Astrocyte of the spinal cord (primary cell): ENCODE measurements around the gene JMJD7.

ENCODE experiments used
- DNase-seq: peaks from one replicate; pipeline ENCODE4 v3.0.0; 2011; ENCODE audit warnings: low read depth, low spot score
- H3K4me3 ChIP-seq: 2 replicates; pipeline ENCODE4 v1.5.1; 2011; ENCODE audit warnings: low read depth, mild to moderate bottlenecking, low read length, moderate library complexity
- in situ Hi-C: cut with HindIII; loops from 2 replicates; pipeline ENCODE4 v1.10.0; 2017; ENCODE audit warnings: low sequenced_read_pairs
- TF ChIP-seq, protein P1 (sequence below): IDR thresholded peaks from 2 replicates; pipeline ENCODE4 v1.5.1; 2012; ENCODE audit warnings: low read depth, mild to moderate bottlenecking, low read length, inconsistent platforms

The JMJD7 gene

GRCh38 chr15:41839781-41840491 lies 12.0 kb downstream of the JMJD7 start:
- no peak for DNase-seq
- TF ChIP-seq, protein P1, sequence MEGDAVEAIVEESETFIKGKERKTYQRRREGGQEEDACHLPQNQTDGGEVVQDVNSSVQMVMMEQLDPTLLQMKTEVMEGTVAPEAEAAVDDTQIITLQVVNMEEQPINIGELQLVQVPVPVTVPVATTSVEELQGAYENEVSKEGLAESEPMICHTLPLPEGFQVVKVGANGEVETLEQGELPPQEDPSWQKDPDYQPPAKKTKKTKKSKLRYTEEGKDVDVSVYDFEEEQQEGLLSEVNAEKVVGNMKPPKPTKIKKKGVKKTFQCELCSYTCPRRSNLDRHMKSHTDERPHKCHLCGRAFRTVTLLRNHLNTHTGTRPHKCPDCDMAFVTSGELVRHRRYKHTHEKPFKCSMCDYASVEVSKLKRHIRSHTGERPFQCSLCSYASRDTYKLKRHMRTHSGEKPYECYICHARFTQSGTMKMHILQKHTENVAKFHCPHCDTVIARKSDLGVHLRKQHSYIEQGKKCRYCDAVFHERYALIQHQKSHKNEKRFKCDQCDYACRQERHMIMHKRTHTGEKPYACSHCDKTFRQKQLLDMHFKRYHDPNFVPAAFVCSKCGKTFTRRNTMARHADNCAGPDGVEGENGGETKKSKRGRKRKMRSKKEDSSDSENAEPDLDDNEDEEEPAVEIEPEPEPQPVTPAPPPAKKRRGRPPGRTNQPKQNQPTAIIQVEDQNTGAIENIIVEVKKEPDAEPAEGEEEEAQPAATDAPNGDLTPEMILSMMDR, result no peak
- in situ Hi-C loops, result no loop called here
- H3K4me3 ChIP-seq, result no peak overlapping the region

DNA sequence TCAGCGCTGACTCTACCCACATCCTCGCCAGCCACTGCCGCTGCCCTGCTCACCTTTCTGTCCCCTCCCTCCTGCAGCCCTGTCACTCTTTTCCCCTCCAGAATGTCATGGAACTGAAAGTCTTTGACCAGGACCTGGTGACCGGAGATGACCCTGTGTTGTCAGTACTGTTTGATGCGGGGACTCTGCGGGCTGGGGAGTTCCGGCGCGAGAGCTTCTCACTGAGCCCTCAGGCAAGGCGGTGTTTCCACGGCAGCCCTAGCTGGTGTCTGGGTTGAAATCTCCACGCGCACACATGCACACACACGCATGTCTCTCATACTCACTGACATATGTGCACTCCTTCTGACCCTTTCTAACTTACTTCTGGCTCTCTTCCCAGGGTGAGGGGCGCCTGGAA lies 12.8 kb downstream of the JMJD7 start:
- TF ChIP-seq, protein P1, result no peak
- in situ Hi-C loops, result no loop called here
- DNase-seq, result no peak
- H3K4me3 ChIP-seq, result no peak overlapping the region

DNA sequence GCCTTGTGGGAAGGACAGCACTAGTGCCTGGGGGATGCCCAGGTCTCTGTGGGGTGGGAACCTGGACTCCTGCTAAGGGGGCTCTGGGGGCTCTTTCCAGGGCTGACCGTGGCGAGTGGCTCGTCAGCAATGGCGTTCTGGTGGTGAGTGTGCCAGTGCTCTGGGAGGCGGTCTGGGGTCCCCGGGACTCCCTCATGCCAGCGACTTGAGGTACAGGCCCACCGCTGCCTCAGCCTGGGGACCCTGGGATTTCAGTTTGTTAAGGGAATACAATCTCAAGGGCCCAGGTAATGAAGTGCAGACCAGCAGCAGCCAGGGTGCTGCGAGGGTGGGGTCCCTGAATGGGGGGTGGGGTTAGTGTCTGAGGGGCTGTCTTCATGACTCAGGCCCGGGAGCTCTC lies 13.2 kb downstream of the JMJD7 start:
- in situ Hi-C loops, result no loop called here
- TF ChIP-seq, protein P1, result no peak
- no peak overlapping the region for H3K4me3 ChIP-seq
- DNase-seq, result no peak

- DNase-seq, result no peak
- in situ Hi-C loops, result no loop called here
- no peak overlapping the region for H3K4me3 ChIP-seq
- TF ChIP-seq, protein P1, result no peak
These were observed 14.3 kb downstream of the JMJD7 start for GRCh38 chr15:41842229-41842628.

DNA sequence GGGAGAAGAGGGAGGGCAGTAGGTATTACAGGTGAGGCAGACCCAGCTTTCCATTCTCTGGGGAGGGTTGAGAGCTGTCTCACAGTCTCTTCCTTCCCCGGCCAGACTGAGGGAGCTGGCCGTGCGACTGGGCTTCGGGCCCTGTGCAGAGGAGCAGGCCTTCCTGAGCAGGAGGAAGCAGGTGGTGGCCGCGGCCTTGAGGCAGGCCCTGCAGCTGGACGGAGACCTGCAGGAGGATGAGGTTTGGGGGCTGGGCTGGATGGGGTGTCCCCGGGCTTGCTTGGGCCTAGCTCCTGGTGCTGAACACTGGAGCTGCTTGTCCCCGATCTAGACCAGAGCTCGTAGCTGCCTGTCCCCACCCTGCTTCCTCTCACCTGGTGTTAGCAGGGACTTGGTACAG lies 15.7 kb downstream of the JMJD7 start:
- H3K4me3 ChIP-seq, result no peak overlapping the region
- DNase-seq, result no peak
- in situ Hi-C loops, result no loop called here
- TF ChIP-seq, protein P1, result no peak

DNA sequence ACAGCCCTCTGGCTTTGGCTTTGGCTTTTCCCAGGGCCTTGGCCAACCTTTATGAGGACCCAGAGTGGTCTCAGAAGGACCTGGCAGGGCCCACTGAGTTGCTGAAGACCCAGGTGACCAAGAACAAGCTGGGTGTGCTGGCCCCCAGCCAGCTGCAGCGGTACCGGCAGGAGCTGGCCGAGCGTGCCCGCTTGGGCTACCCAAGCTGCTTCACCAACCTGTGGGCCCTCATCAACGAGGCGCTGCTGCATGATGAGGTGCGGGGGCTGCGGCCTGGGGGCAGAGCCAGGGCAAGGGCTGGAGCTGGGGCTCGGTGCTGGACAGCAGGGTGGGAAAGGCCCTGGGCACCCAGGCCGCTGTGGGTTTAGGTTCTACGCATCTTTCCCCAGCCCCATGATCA lies 16.9 kb downstream of the JMJD7 start:
- TF ChIP-seq, protein P1, result no peak
- H3K4me3 ChIP-seq, result no peak overlapping the region
- in situ Hi-C loops, result no loop called here
- no peak for DNase-seq
